NCI-H446 treated with DMSO at 0.1 percent for 48 hours (cell line): ENCODE measurements around the gene STXBP1.

Source experiments
- DNase-seq: peaks from one replicate; lab custom pipeline; 2025; lab: John Stamatoyannopoulos, UW

The STXBP1 gene

DNA sequence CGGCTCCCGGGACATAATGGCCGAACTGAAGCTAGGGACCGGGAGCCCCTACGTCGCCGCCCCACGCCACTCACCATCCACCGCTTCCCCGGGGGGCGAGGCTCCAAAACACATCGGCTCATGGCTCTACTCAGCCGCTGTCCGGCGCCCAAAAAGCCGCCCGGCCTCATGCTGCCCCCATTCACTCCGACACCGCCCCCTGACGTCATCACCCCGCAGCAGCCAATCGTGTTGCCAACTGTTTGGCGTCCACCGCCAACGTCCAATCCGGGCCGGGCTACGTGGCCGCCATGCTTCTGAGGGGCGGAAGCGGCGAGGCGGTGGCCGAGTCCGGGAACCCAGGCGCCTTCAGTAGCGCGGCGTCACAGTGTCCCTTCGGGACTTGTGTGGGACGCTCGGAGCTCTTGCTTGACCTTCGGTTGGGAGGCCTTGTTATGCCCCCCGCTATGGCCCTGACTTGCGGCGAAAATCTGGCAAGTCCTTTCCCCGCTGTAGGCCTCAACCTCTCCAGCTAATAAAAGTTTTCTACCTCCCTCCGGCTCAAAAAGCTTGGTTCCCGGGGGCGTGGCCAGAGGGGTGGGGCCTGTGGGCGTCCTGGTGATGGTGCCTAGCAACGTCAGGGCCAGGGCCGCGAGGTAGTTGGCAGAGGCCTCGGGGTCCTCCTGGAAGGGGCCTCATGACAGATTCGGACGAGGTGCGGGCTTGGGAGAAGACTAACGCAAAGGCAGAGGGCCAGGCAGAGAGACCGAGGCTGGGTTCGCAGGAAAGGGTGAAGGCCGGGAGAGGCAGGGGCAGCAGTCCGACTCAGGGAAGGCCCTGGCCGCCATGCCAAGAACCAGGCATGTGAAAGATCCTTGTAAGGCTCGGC lies 103.6 kb downstream of the STXBP1 start, which contains the start of the genes PTRH1 and TTC16:
Gene PTRH1, minus strand, starts transcription at position 194 of the 868 bp plus-strand sequence. Its CDS starts 24 bp downstream, at position 170.
Gene TTC16, plus strand, starts transcription at position 610 of the 868 bp plus-strand sequence. Its CDS starts 67 bp downstream, at position 677.
- peak; percentile 77 for DNase-seq

DNA sequence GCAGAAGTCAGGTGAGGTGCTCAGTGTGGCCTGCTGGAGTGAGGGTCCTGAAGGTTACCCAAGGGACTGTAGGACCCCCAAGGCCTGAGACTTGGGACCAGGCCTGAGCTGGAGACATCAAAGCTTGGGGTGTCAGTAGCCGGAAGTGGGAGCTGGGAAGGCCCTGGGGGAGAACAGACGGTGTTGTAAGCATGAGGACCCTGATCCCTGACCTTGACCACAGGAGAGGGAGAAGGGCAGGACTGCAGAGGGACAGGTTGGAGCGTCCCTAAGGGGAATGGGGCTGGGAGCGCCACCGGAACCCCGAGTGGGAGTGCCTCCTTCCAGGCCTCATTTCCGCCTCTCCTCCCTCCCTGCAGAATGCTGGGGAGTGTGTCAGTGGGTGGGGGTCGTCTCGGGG lies 104.3 kb downstream of the STXBP1 start:
- DNase-seq = no peak

DNA sequence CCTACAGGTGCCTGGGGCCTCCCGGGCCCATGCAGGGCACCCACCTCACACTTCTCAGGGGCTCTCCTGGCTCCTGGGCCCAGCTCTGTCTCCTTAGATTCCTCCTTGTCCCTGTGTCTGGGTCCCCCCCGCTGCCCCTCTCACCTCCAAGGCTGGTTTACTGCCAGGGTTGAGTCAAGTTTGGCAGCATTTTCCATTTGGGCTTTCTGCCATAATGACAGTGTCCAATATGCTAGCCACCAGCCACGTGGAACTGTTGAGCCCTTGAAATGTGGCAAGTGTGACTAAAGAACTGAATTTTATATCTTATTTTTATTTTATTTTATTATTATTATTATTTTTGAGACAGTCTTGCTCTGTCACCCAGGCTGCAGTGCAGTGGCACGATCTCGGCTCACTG lies 105.7 kb downstream of the STXBP1 start:
- DNase-seq = no peak

DNA sequence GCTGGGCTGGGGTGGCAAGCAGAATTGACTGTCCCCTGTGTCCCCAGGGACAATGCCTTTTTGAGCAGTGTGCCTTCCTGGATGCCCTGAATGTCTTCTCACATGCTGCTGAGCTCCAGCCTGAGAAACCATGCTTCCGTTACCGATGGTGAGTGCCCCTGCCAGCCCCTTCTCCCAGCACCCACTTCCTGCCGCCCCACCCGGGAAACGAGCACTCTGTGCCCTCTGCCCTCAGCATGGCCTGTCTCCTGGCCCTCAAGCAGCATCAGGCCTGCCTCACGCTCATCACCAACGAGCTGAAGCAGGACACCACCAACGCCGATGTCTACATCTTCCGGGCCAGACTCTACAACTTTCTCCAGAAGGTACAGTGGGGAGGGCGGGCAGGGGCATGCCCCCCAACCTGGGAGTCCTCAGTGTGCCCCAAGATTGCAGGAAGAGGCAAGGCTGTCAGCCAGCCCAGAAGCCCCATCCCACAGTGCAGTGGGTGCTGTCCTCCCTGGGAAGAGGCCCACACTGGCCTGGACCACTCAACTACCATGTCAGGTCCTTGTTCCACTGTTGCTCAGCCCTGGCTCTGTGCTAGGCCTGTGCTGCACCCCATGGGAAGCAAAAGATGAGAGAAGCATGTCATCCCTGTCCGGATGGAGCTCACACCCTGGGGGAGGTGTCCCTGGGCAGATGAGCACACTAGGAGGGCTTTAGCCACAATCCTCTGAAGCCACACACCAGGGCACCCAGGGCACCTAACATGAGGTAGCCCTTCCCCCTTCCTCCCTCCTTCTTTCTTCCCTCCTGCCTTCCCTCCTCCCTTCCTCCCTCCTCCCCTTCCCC lies 108.2 kb downstream of the STXBP1 start:
- no peak for DNase-seq

DNA sequence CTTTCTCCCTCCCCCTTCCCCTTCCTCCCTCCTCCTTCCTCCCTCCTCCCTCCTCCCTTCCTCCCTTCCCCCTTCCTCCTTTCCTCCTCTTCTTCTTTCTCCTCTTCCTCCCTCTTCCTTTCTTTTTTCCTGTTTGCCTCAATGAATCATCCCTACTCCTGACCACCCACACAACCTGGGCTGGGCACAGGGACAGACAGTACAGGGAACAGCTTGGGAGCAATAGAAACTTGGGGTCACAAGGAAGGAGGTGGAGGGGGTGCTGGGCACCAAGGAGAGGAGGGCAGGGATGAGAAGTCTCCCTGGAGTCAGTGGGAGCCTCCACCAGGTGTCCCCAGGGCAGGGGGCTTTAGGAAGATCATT lies 108.8 kb downstream of the STXBP1 start:
- no peak for DNase-seq

DNA sequence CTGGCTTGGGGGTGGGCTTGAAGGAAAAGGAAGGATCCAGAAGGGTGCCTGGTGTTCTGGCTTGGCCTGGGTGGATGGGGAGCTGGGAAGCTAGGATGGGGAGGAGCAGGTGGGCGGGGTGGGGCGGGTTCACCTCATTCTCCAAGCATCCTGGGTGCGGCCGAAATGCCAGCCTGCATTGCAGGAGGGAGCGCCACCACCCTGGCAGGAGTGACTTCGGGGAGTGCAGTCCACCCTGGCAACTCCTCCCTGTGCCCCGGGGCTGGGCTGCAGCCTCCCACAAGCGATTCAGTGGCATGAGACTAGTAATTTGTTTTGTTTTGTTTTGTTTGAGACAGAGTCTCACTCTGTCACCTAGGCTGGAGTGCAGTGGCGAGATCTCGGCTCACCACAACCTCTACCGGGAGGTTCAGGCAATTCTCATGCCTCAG lies 109.3 kb downstream of the STXBP1 start:
- DNase-seq = no peak

DNA sequence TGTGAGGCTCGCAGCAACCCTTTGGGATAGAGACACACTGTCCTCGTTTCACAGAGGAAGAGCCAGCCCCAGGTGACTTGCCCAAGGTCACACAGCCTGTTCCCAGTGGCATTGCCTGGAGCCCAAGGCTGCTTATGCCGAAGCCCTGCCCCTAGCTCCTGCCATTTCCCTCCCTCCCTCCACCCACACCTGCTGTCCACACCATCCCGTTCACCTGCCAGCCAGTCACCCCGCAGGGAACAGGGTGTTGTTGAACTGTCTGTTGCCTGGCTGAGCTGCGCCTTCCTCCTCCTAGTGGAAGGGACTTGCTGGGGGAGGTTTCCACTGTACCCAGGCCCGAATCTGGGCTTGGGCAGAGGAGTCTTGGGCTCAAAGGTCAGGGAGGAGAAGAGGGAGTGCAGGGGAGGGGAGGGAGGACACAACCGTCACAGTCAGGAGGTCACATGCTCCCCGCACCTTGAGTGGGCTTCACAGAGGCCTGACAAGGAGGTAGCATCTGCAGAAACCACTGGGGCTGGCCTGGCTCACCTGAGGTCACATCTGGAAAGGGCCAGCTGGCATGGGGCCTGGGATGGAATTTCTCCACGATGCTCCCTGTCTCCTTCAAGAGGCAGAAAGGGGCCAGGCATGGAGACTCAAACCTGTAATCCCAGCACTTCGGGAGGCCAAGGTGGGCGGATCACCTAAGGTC lies 110.1 kb downstream of the STXBP1 start:
- DNase-seq = no peak

DNA sequence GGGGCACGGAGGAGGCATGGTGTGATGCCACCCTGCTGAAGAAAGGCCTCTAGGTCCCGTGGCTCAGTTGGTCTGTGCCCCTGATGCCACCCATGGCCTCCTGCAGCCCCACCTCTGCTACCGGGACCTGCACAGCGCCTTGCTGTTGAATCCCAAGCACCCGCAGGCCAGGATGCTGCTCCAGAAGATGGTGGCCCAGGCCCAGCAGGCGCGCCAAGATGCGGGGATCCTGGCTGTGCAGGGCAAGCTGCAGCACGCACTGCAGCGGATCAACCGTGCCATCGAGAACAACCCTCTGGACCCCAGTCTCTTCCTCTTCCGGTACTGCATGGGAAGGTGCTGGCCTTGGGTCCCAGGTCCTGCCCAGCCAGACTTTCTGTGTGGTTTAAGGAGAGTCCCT lies 110.9 kb downstream of the STXBP1 start:
- no peak for DNase-seq

DNA sequence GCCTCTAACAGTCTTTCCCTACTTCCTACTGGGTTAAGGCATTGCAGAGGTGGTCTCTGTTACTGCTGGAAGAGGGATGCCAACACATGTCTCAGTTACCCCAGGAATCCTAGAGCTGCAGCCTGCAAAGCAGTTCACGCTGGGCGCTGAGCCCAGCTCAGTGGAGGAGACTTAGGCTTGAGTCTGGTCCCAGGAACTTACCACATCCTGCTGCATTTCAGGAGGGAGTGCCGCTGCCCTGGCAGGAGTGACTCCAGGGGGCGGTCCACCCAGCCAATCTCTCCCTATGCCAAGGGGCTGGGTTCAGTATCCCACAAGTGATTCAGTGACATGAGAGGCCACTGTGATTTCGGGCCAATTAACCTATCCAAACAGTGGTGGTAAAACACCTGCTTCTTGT lies 111.4 kb downstream of the STXBP1 start:
- no peak for DNase-seq

DNA sequence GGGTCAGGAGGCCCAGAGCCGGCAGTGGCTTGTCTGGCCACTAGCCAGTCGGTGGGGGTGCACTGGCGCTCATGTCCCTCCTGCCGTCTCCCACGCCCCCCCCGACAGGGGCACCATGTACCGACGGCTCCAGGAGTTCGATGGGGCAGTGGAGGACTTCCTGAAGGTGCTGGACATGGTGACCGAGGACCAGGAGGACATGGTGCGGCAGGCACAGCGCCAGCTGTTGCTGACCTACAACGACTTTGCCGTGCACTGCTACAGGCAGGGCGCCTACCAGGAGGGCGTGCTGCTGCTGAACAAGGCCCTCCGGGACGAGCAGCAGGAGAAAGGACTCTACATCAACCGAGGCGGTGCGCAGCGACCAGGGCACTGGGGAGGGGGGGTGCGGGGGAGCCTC lies 111.9 kb downstream of the STXBP1 start:
- no peak for DNase-seq

DNA sequence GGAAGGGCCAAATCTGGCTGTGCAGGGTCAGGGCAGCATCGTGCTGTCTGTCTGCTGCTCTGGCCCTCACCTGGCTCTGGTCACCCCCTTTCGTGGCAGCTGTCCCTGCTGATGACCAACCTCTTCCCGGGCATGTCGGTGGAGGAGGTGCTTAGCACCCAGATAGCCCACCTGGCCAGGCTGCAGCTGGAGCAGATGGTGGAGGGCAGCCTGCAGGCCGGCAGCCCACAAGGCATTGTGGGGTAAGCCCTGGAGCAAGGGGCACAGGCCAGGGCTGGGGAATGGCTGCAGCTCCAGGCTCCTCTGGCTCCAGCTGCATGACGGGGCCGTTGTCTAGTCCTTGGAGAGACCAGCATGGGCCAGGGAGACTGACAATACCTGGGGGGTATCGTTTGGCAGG lies 114.8 kb downstream of the STXBP1 start:
- DNase-seq = no peak

DNA sequence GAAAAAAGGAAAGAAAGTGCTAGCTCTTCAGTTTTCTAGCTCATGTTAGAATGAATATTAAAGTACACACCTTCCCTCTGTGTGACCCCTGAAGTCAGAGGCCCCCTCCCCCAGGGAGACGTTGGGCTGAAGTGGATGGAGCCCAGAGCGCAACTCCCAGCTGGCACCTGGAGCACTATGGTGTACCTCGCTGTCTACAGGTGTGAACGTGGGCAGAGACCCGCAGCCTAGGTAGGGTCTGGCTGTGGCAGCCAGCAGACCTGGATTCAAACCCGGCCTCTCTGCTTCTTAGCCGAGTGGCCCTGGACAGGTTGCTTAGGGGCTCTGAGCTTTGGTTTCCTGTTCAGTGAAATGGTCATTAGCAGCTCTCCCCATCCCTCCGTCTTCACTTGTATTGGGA lies 116.7 kb downstream of the STXBP1 start:
- DNase-seq = no peak

DNA sequence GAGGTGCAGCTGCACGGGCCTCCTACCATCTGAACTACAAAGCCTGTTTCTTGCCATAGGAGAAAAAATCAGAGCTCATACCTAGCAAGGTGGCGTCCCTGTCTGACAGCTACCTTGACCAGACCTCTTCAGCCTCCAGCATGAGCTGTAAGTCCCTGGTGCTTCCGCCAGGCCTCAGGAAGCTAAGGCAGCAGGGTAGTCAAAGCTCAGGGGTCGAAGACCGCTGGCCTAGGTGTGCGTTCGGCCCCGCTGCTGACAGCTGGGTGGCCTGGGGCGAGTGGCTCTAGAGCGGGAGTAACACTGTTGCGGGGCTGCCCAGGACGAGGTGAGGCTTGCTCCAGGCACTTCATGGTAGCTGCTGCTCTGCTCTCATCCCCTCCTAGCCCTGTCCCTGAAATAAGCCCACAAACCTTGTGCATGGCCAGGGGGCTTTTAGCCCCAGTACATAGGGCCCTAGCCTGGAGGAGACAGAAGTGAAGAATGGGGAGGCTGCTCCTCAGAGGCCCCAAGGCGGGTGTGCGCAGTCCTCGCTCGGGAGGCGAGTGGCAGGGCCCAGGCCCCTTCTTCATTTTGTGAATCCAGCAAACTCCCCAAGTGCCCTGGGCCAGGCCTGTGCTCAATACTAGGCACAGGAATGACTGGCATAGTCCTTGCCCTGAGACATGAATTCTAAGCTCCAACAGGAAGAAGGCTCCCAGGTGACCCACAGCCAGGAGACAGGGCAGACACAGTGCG lies 117.6 kb downstream of the STXBP1 start:
- DNase-seq = no peak

DNA sequence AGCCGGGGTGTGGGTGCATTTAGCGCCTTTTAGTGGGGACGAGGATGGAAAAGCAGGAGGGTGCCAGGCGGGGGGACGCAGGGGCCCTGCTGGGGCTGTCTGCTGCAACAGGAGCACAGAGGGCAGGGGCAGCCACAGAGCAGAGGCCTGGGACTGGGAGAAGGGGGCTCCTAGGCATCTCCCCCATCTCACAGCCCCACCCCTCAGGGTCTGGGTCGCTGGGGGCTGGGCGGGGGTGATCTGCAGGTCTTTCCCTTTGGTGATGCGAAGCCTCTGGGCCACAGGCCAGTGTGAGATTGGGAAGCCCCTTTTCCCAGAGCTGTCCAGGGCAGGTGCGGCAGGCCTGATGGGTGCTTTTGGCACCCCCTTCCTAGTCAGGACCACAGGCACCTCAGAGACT lies 118.2 kb downstream of the STXBP1 start:
- DNase-seq = no peak

DNA sequence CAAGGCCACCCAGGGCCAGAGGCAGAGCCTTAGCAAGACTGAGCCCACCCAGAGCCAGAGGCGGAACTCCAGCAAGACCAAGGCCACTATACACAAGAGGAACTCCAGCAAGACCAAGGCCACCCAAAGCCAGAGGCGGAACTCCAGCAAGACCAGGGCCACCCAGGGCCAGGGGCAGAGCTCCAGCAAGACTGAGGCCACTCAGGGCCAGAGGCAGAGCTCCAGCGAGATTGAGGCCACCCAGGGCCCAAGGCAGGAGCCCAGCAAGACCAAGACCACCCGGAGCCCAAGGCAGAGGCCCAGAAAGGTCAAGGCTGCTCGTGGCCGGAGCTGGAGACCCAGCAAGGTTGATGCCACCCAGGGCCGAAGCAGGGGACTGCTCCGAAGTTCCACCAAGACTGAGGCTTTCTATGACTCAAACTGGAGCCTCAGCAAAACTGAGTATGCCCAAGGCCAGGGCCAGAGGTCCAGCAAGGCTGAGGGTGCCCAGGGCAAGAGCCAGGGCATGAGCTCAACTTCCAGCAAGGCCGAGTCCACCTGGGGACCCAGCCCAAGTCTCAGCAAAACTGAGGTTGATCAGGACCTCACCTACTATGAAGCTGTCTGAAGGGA lies 118.8 kb downstream of the STXBP1 start:
- no peak for DNase-seq

DNA sequence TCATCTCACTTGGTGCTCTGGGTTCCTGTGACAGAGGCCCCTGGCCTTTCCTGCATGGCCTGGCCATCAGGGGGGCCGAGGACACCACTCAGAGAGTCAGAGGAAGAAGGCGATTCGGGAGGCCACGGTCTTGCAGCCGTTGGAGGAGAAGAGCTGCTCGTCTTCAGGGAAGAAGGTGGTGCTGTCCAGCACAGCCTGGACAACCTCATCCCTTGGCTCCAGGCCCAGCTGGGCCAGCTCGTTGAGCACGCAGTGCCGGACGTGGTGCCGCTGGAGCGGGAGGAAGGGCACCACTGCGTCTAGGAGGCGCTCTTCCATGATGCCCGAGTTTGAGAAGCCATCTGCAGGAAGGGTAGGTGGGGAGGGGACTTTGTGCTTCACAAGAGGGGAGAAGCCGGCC lies 119.9 kb downstream of the STXBP1 start:
- DNase-seq = no peak

DNA sequence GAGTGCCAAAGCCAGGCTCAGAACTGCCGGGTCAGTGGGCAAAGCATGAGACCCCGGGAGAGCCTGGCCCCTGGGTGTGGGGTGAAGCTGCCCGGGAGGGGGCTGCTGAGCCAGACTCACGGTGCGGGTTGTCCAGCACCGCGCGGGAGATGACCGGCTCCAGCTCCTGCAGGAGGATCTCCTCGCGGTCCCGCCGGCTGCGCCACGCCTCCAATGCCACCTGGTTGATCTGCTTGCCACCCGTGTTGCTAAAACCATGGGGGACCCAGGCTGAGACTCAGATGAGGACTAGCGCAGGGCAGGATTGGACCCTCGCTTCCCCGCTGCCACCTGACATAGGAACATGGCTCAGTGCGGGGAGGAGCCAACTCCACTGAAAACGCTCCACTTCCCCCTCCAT lies 120.4 kb downstream of the STXBP1 start:
- DNase-seq = no peak

DNA sequence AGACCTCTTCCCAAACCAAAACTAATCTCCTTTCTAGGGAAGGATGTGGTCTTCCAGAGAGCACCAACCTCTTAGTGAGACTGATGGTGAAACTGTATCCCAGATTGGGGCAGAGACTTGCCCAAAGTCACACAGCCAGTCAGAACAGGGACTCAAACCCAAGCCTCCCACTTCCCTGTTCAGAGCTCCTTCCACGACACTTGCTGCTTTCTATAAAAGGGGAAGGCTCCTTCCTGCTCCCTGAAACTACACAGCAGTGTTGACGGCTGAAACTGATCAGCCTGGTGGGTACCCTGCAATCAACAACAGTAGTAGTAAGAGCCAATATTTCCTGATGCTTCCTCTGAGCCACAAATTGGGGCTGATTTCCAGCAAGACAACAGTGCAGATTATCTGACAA lies 121.5 kb downstream of the STXBP1 start:
- DNase-seq = no peak

DNA sequence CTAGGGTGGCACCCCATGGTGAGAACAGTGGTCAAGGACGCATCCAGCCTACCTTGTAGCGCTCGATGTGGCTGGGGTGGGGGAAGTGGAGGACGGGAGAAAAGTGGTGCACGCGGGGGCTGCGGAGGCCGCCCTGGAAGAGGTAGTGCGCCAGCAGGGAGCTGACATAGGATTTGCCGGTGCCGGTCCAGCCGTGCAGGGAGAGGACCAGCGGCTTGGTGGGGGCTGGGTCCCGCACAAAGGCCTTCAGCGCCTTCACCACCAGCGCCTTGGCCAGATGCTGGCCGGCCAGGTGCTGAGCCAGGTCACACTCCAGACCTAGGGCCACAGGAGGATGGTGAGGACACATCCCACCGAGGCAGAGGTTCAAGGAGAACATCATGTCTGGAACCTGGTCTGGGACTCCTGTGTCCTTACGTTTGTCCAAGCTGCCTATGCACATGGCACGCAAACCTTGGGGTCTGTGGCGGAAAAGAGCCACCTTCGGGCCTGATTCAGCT lies 122.2 kb downstream of the STXBP1 start:
- no peak for DNase-seq

DNA sequence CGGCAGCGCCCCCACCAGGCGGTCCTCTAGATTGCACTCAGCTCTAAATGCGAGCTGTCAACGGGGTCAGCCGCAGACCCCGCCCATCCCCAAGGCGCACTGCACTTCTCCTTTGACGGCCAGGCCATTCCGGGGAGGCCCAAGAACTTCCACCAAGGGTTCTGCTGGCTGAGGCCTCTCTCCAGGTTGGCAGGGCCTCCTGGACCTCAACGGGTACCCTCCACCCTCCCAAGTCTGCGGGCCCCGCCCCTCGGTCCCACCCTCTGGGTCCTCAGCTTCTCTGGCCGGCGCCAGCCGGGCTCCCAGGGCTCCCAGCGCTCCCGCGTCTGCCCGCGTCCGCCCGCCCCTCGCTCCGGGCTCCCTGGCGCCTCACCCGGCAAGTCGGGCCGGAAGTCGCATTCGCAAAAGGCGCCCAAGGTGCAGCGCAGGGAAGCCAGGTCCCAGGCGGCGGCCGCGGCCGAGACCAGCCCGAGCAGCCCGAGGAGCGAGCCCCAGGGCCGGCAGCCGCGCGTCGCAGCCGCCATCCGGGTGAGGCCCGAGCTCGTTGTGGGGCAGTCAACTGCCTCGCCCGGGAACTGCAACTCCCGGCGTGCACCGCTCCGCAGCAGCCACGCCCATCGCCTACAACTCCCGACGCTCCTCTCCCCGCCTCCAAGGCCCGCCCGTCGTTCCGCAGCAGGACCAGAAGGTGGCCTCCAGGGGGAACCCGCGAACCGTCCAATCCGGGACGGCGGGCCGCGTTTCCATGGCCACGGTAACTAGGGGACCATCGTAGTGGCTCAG lies 122.9 kb downstream of the STXBP1 start, which contains the start of gene TOR2A:
Gene TOR2A, minus strand, starts transcription at position 548 of the 783 bp plus-strand sequence. Its CDS starts 24 bp downstream, at position 524.
- peak; percentile 78 for DNase-seq
